Activated CD4-positive, alpha-beta T cell treated with anti-CD3 and anti-CD28 coated beads, Interleukin-2, Interleukin-4, amounts not matched to agents 100 ng/mL and 50 ng/mL, durations not matched to agents 16 hours and 8 hours (primary cell): ENCODE results near the gene CCDC78.

ENCODE experiments used
- DNase-seq: peaks from one replicate; pipeline ENCODE4 v3.0.0-alpha.2; 2020; ENCODE audit warnings: low spot score

The CCDC78 gene

GRCh38 chr16:678209-678857 is 47.9 kb downstream of the CCDC78 start:
- no peak for DNase-seq

- no peak for DNase-seq
Observed at GRCh38 chr16:677316-678190, 48.7 kb downstream of the CCDC78 start.

GRCh38 chr16:676913-677312 is 49.3 kb downstream of the CCDC78 start:
- DNase-seq: no peak

GRCh38 chr16:676565-676902 is 49.7 kb downstream of the CCDC78 start:
- DNase-seq: no peak

GRCh38 chr16:675884-676564 is 50.2 kb downstream of the CCDC78 start:
- no peak for DNase-seq

GRCh38 chr16:674968-675883 is 51.0 kb downstream of the CCDC78 start, which contains the start of gene RHBDL1:
Gene RHBDL1, plus strand, starts transcription at chr16:675671. Its CDS starts 120 bp downstream, at chr16:675791.
- DNase-seq: no peak

- no peak for DNase-seq
Observed at GRCh38 chr16:674214-674881, 51.9 kb downstream of the CCDC78 start.

- no peak for DNase-seq
Observed at GRCh38 chr16:673399-673991, 52.7 kb downstream of the CCDC78 start.

- no peak for DNase-seq
Observed at GRCh38 chr16:672851-673250, 53.4 kb downstream of the CCDC78 start.
